H1 (cell line): Measurements from ENCODE around the gene DNER. TPM values are rescaled to one million over a fixed set of nuclear protein-coding genes. Genes with fewer than 3 reads are reported as not detected.

Source experiments
- CTCF ChIA-PET: fragments of 300-600 bp; sonication (Branson Sonifier 250); formaldehyde crosslinking; loops from one replicate; lab custom pipeline; 2021; ENCODE audit not compliant: partially characterized antibody; lab: Charles Lee
- POLR2A ChIA-PET: fragments of 300-600 bp; sonication (Branson Sonifier 250); formaldehyde crosslinking; loops from one replicate; lab custom pipeline; 2021; ENCODE audit warnings: inconsistent platforms; ENCODE audit not compliant: partially characterized antibody; lab: Charles Lee
- DNase-seq, 2 experiments: peaks; one replicate each; pipeline versions ENCODE4 v3.0.0 to v3.0.0-alpha.2; 2010 to 2022; ENCODE audit warnings: low spot score in 2 of 2, low read depth in 1 of 2, mixed read lengths in 1 of 2
- FAIRE-seq: peaks from 2 replicates; lab custom pipeline; 2011; peaks lifted over from hg19 to GRCh38; lab: Jason Lieb, UNC
- H2AFZ ChIP-seq: 2 replicates; pipeline ENCODE4 v1.8.1; 2012; ENCODE audit warnings: low read length, inconsistent platforms
- H2AK5ac ChIP-seq: 2 replicates; pipeline ENCODE4 v1.6.1; 2013; ENCODE audit warnings: low read depth, low read length
- H2BK120ac ChIP-seq: replicated peaks from 2 replicates; pipeline ENCODE3; 2013; ENCODE audit warnings: low read depth, low read length, inconsistent platforms
- H2BK12ac ChIP-seq: 2 replicates; pipeline ENCODE4 v1.6.1; 2013; ENCODE audit warnings: low read depth, low read length
- H2BK15ac ChIP-seq: 2 replicates; pipeline ENCODE4 v1.6.1; 2013; ENCODE audit warnings: low read length
- H2BK20ac ChIP-seq: 2 replicates; pipeline ENCODE4 v1.6.1; 2013; ENCODE audit warnings: low read length
- H2BK5ac ChIP-seq: 2 replicates; pipeline ENCODE4 v1.6.1; 2013; ENCODE audit warnings: low read depth, low read length
- H3K14ac ChIP-seq: 2 replicates; pipeline ENCODE4 v1.6.1; 2013; ENCODE audit warnings: inconsistent platforms; ENCODE audit not compliant: insufficient read length
- H3K18ac ChIP-seq: 2 replicates; pipeline ENCODE4 v1.6.1; 2013; ENCODE audit warnings: low read length; ENCODE audit errors: extremely low read depth
- H3K23ac ChIP-seq: 2 replicates; pipeline ENCODE4 v1.6.1; 2013; ENCODE audit warnings: inconsistent platforms; ENCODE audit not compliant: insufficient read length
- H3K23me2 ChIP-seq: 2 replicates; pipeline ENCODE4 v1.6.1; 2013; ENCODE audit warnings: low read depth, low read length
- H3K27ac ChIP-seq: 2 replicates; pipeline ENCODE4 v1.6.1; 2011; ENCODE audit warnings: low read depth, low read length, inconsistent platforms
- H3K27me3 ChIP-seq, 4 experiments: replicated peaks in 1 of 4; 1 replicate in 1 of 4; 2 replicates in 3 of 4; pipeline versions ENCODE4 v1.6.1 to v1.8.1; 2011 to 2013; ENCODE audit warnings: low read length in 3 of 4, mild to moderate bottlenecking in 3 of 4, inconsistent platforms in 2 of 4, mixed read lengths in 2 of 4, moderate library complexity in 1 of 4; ENCODE audit not compliant: control insufficient read depth in 3 of 4, insufficient read depth in 3 of 4; ENCODE audit errors: extremely low read depth in 1 of 4
- H3K36me3 ChIP-seq, 4 experiments: 2 replicates each; pipeline versions ENCODE4 v1.6.1 to v1.8.1; 2011 to 2013; ENCODE audit warnings: mild to moderate bottlenecking in 4 of 4, low read length in 3 of 4, moderate library complexity in 2 of 4, control low read depth in 1 of 4, inconsistent platforms in 1 of 4; ENCODE audit not compliant: insufficient read depth in 4 of 4, control insufficient read depth in 2 of 4
- H3K4ac ChIP-seq: replicated peaks from 2 replicates; pipeline ENCODE3; 2013; ENCODE audit warnings: low read length, low read depth, mixed read lengths, inconsistent platforms; ENCODE audit not compliant: insufficient read length
- H3K4me1 ChIP-seq, 4 experiments: replicated peaks in 1 of 4; 1 replicate in 1 of 4; 2 replicates in 3 of 4; pipeline versions ENCODE4 v1.6.1 to v1.8.1; 2011 to 2013; ENCODE audit warnings: low read length in 3 of 4, inconsistent platforms in 2 of 4, mixed read lengths in 1 of 4; ENCODE audit not compliant: insufficient read depth in 4 of 4, control insufficient read depth in 3 of 4
- H3K4me2 ChIP-seq, 2 experiments: 2 replicates each; pipeline versions ENCODE4 v1.6.1 to v1.8.1; 2011 to 2013; ENCODE audit warnings: low read depth in 2 of 2, low read length in 2 of 2, control low read depth in 1 of 2, inconsistent platforms in 1 of 2, mild to moderate bottlenecking in 1 of 2; ENCODE audit not compliant: insufficient read depth in 1 of 2
- H3K4me3 ChIP-seq, 4 experiments: fragments of 200-600, 300-600 bp in 1 of 4; sonication (generic), shearing (Covaris generic), sonication (Bioruptor Twin) in 1 of 4; 2 replicates each; pipeline versions ENCODE4 v1.5.1 to v1.8.1; 2011 to 2016; ENCODE audit warnings: low read length in 4 of 4, low read depth in 3 of 4, control low read depth in 2 of 4, inconsistent platforms in 2 of 4, mild to moderate bottlenecking in 2 of 4, mixed read lengths in 1 of 4, moderate library complexity in 1 of 4; ENCODE audit not compliant: insufficient read depth in 2 of 4; ENCODE audit errors: extremely low read depth in 1 of 4
- H3K56ac ChIP-seq: replicated peaks from 2 replicates; pipeline ENCODE3; 2013; ENCODE audit warnings: low read depth, mild to moderate bottlenecking, mixed read lengths, low read length, inconsistent platforms; ENCODE audit not compliant: insufficient read length
- H3K79me1 ChIP-seq: 2 replicates; pipeline ENCODE4 v1.6.1; 2013; ENCODE audit warnings: low read depth, low read length, control low read depth
- H3K79me2 ChIP-seq, 2 experiments: 2 replicates each; pipeline versions ENCODE4 v1.6.1 to v1.8.1; 2012 to 2013; ENCODE audit warnings: low read length in 2 of 2, mild to moderate bottlenecking in 2 of 2, inconsistent platforms in 1 of 2; ENCODE audit not compliant: insufficient read depth in 2 of 2, control insufficient read depth in 1 of 2
- H3K9ac ChIP-seq, 4 experiments: replicated peaks in 1 of 4; 1 replicate in 1 of 4; 2 replicates in 3 of 4; pipeline versions ENCODE4 v1.6.1 to v1.8.1; 2011 to 2013; ENCODE audit warnings: low read depth in 3 of 4, low read length in 3 of 4, control low read depth in 2 of 4, mild to moderate bottlenecking in 2 of 4, moderate library complexity in 2 of 4, inconsistent platforms in 1 of 4; ENCODE audit errors: extremely low read depth in 1 of 4
- H3K9me3 ChIP-seq, 2 experiments: 2 replicates each; pipeline versions ENCODE4 v1.6.1 to v1.8.1; 2012 to 2013; ENCODE audit warnings: mild to moderate bottlenecking in 2 of 2, moderate library complexity in 2 of 2, control low read depth in 1 of 2, inconsistent platforms in 1 of 2, low read depth in 1 of 2, low read length in 1 of 2, mixed read lengths in 1 of 2; ENCODE audit not compliant: insufficient read depth in 2 of 2
- H4K20me1 ChIP-seq, 2 experiments: replicated peaks in 1 of 2; 2 replicates each; pipeline versions ENCODE3 to v1.8.1; 2011 to 2013; ENCODE audit warnings: inconsistent platforms in 2 of 2, low read length in 2 of 2, mild to moderate bottlenecking in 1 of 2; ENCODE audit not compliant: insufficient read depth in 2 of 2, control insufficient read depth in 1 of 2
- H4K5ac ChIP-seq: 2 replicates; pipeline ENCODE4 v1.6.1; 2013; ENCODE audit warnings: low read length, low read depth, mixed read lengths, inconsistent platforms; ENCODE audit not compliant: insufficient read length
- H4K8ac ChIP-seq: 2 replicates; pipeline ENCODE4 v1.8.0; 2013; ENCODE audit warnings: mild to moderate bottlenecking, moderate library complexity, low read length, inconsistent platforms; ENCODE audit not compliant: insufficient read depth; ENCODE audit errors: extremely low read depth
- H4K91ac ChIP-seq: replicated peaks from 2 replicates; pipeline ENCODE3; 2013; ENCODE audit warnings: low read length, mixed read lengths, inconsistent platforms; ENCODE audit not compliant: insufficient read length
- CBX8 ChIP-seq: fragments of 300-800, 300-1000 bp; sonication (generic); IDR thresholded peaks from 2 replicates; pipeline ENCODE4 v1.7.1; 2016; ENCODE audit warnings: low read depth, low read length, borderline replicate concordance
- SAP30 ChIP-seq: fragments of 300-600 bp; sonication (generic); IDR thresholded peaks from 2 replicates; pipeline ENCODE4 v1.7.1; 2012; ENCODE audit warnings: low read length, moderate library complexity, mild to moderate bottlenecking, inconsistent platforms; ENCODE audit not compliant: insufficient read depth, insufficient replicate concordance
- SUZ12 ChIP-seq: fragments of 200-600 bp; sonication (generic); IDR thresholded peaks from 2 replicates; pipeline ENCODE4 v1.6.1; 2012; ENCODE audit warnings: mild to moderate bottlenecking, inconsistent platforms, low read length, moderate library complexity, mixed read lengths
- WGBS, 2 experiments: shearing (Covaris generic) in 1 of 2; methylation state at CpG; one replicate each; pipeline versions ENCODE4 v1.1.6 to v1.1.7; 2013 to 2015; ENCODE audit warnings: low lambda C conversion rate in 2 of 2, mixed read lengths in 2 of 2, inconsistent platforms in 1 of 2, low coverage in 1 of 2, missing lambda C conversion rate in 1 of 2; ENCODE audit not compliant: insufficient replicate concordance in 2 of 2, insufficient coverage in 1 of 2, insufficient read length in 1 of 2; ENCODE audit errors: extremely low coverage in 1 of 2, missing lambda C conversion rate in 1 of 2; 5-methylcytosine and 5-hydroxymethylcytosine counted together
- polyA plus RNA-seq, 7 experiments: library from polyadenylated mRNA; depleted of rRNA in 3 of 7; stranded (reverse) in 5 of 7; unstranded in 2 of 7; fragments of >200 nt in 5 of 7; fragments of 200-250 nt in 2 of 7; gene quantifications; 1 replicate in 5 of 7; 2 replicates in 1 of 7; 4 replicates in 1 of 7; pipeline versions ENCODE4 v1.2.1 to v1.2.3, GENCODE V29; 2011 to 2013; ENCODE audit warnings: missing spikeins in 2 of 7, mixed read lengths in 2 of 7
- total RNA-seq: library from RNA; stranded (reverse); fragmentation: NEBNext Ultra II Directional; extraction: Animal tissue kit (Norgen Biotek cat#: 25700); gene quantifications from 2 replicates; pipeline ENCODE4 v1.2.1, GENCODE V29; 2021

The DNER gene
- total and polyA plus RNA-seq, 2 of the 8 experiments (the other 6 are each of a cell fraction or from before 2014, with no cell fraction given), result 6.8 to 16.3 TPM

- no peak for FAIRE-seq
- H2AK5ac ChIP-seq, result no peak overlapping the region
- WGBS, 2 experiments, result 89% methylated on average over 6 of the region's 6 CpGs; no CpG with 5 or more reads in 1 of the 2 experiments
- TF ChIP-seq CBX8 (no peak), SAP30 (no peak), SUZ12 (no peak)
These were observed 287.9 kb downstream of the DNER start for GRCh38 chr2:229426464-229426863.

More at GRCh38 chr2:229426464-229426863, 287.9 kb downstream of the DNER start:
- Histone ChIP-seq H3K4me2 (no peak overlapping the region), H3K18ac (no peak overlapping the region), H3K4me1 (no peaks in the 10 kb centered on the region), H3K9ac (no peak overlapping the region), H2BK20ac (no peak overlapping the region), H3K14ac (no peak overlapping the region), H2AFZ (no peak overlapping the region), H3K23ac (no peak overlapping the region), H3K27ac (no peak overlapping the region), H4K20me1 (no peaks in the 10 kb centered on the region), H2BK15ac (no peak overlapping the region), H3K9me3 (no peaks in the 10 kb centered on the region), H3K79me1 (no peaks in the 10 kb centered on the region), H3K23me2 (no peaks in the 10 kb centered on the region), H3K36me3 (no peaks in the 10 kb centered on the region), H3K27me3 (no peaks in the 10 kb centered on the region), H4K91ac (no peak overlapping the region), H2BK12ac (no peak overlapping the region), H4K5ac (no peak overlapping the region), H2BK120ac (no peak overlapping the region), H3K56ac (no peak overlapping the region), H3K79me2 (no peaks in the 10 kb centered on the region), H4K8ac (no peak overlapping the region), H3K4ac (no peak overlapping the region), H2BK5ac (no peak overlapping the region), H3K4me3 (no peak overlapping the region)
- DNase-seq, result no peak
- ChIA-PET POLR2A (no interaction called here), CTCF (interaction anchor here (0.6 to 3.7 kb wide), 5 partner anchors 9 to 161 kb away, joined by 3 to 13 read pairs (median 4); no protein-coding TSS in a partner anchor)
